ENCODE measurements around the gene CD300E. TPM values are rescaled to one million over a fixed set of nuclear protein-coding genes. Genes with fewer than 3 reads are reported as not detected.
"Not testable (repeated sequence)": the region's sequence is repeated elsewhere in the genome, so short reads cannot be mapped to it uniquely, and the experiment has no call there.

Gene CD300E
- total RNA-seq, 1 experiment from 2014 or later: not detected

GRCh38 chr17:74637265-74637664 is 13.7 kb upstream of the CD300E start:
- Mint-ChIP-seq H3K27me3 (ENCODE audit: insufficient read depth, unreplicated experiment) (peaks cover 13% of the 10 kb centered on the region), H3K9me3 (ENCODE audit: unreplicated experiment) (no peaks in the 10 kb centered on the region), H3K4me3 (ENCODE audit: unreplicated experiment) (no peak overlapping the region), H3K4me1 (ENCODE audit: insufficient read depth, unreplicated experiment) (peaks cover 3% of the 10 kb centered on the region), H3K36me3 (ENCODE audit: insufficient read depth, unreplicated experiment) (no peaks in the 10 kb centered on the region), H3K27ac (ENCODE audit: low read depth, unreplicated experiment) (no peak overlapping the region)
- intact Hi-C loops (cut with micrococcal nuclease): no loop called here
- CTCF ChIA-PET: interaction anchor here (1.2 kb wide), 1 partner anchor 24 kb away, joined by 3 read pairs; no protein-coding TSS in a partner anchor
- no peak for DNase-seq (ENCODE audit: unreplicated experiment)
- TF ChIP-seq, protein P1, sequence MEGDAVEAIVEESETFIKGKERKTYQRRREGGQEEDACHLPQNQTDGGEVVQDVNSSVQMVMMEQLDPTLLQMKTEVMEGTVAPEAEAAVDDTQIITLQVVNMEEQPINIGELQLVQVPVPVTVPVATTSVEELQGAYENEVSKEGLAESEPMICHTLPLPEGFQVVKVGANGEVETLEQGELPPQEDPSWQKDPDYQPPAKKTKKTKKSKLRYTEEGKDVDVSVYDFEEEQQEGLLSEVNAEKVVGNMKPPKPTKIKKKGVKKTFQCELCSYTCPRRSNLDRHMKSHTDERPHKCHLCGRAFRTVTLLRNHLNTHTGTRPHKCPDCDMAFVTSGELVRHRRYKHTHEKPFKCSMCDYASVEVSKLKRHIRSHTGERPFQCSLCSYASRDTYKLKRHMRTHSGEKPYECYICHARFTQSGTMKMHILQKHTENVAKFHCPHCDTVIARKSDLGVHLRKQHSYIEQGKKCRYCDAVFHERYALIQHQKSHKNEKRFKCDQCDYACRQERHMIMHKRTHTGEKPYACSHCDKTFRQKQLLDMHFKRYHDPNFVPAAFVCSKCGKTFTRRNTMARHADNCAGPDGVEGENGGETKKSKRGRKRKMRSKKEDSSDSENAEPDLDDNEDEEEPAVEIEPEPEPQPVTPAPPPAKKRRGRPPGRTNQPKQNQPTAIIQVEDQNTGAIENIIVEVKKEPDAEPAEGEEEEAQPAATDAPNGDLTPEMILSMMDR (IDR thresholded peaks at IDR 0.05; ENCODE audit: unreplicated experiment): no peak
- POLR2A ChIA-PET: interaction anchor here (1.0 kb wide), 1 partner anchor 18 kb away, joined by 3 read pairs; no protein-coding TSS in a partner anchor
- BruUV-seq (replicated peaks): no TSS peak

DNA sequence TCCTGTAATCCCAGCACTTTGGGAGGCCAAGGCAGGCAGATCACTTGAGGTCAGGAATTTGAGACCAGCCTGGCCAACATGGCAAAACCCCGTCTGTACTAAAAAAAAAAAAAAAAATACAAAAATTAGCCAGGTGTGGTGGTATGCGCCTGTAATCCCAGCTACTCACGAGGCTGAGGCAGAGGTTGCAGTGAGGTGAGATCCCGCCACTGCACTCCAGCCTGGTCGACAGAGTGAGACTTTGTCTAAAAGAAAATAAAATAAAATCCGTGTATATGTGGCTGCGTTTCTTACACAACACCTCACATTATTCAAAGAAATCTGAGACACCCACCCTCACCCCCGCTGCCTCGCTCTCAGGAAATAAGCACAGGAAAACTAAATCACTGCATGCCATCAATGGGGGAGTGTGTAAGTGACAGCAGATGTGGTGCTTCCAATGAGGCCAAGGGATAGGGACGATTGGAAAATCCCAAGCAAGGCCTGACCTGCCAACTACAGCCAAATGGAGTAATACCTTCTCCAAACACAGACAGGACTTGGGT is 13.1 kb upstream of the CD300E start:
- DNase-seq (ENCODE audit: unreplicated experiment); H3K4me3 Mint-ChIP-seq (ENCODE audit: unreplicated experiment); BruUV-seq (replicated peaks); H3K9me3 Mint-ChIP-seq (ENCODE audit: unreplicated experiment); H3K27ac Mint-ChIP-seq (ENCODE audit: low read depth, unreplicated experiment); intact Hi-C loops (cut with micrococcal nuclease); H3K36me3 Mint-ChIP-seq (ENCODE audit: insufficient read depth, unreplicated experiment); H3K4me1 Mint-ChIP-seq (ENCODE audit: insufficient read depth, unreplicated experiment); POLR2A ChIA-PET: not testable (repeated sequence)
- H3K27me3 Mint-ChIP-seq (ENCODE audit: insufficient read depth, unreplicated experiment): peaks cover 13% of the 10 kb centered on the region
- CTCF ChIA-PET: interaction anchor here (0.7 to 1.2 kb wide), 2 partner anchors 24 to 249 kb away, joined by 3 read pairs; no protein-coding TSS in a partner anchor

GRCh38 chr17:74635418-74635817 is 11.9 kb upstream of the CD300E start:
- Mint-ChIP-seq H3K4me1 (ENCODE audit: insufficient read depth, unreplicated experiment) (peaks cover 10% of the 10 kb centered on the region), H3K27me3 (ENCODE audit: insufficient read depth, unreplicated experiment) (peaks cover 18% of the 10 kb centered on the region), H3K4me3 (ENCODE audit: unreplicated experiment) (no peak overlapping the region), H3K27ac (ENCODE audit: low read depth, unreplicated experiment) (no peak overlapping the region), H3K36me3 (ENCODE audit: insufficient read depth, unreplicated experiment) (no peaks in the 10 kb centered on the region), H3K9me3 (ENCODE audit: unreplicated experiment) (no peaks in the 10 kb centered on the region)
- no TSS peak for BruUV-seq (replicated peaks)
- ChIA-PET POLR2A (interaction anchor here (0.6 kb wide), 1 partner anchor 65 kb away, joined by 4 read pairs; no protein-coding TSS in a partner anchor), CTCF (interaction anchor here (0.6 kb wide), 1 partner anchor 371 kb away, joined by 3 read pairs; no protein-coding TSS in a partner anchor)
- DNase-seq (ENCODE audit: unreplicated experiment): no peak
- intact Hi-C loops (cut with micrococcal nuclease): no loop called here
- TF ChIP-seq, protein P1 (IDR thresholded peaks at IDR 0.05; ENCODE audit: unreplicated experiment): no peak

DNA sequence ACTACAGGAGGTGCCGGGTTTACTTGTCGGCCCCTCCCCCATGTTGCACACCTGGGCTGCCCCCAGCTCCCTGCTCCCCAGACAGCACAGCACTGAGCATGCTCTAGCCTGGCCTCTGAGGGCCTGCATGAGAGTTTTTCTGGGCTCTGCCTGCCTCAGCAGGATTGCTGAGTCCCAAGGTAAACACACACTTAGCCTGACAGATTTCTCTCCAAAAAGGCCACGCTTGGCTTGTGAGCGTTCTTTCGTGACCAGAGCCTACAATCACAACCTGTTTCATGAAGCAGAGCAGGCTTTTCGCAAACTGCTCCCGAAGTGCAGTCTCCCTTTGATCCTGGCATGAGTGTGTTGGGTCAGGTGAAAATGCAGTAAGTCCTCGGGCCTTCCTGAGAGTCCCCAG is 9.8 kb upstream of the CD300E start:
- CTCF ChIA-PET: interaction anchor here (0.6 to 0.9 kb wide), 2 partner anchors 23 to 157 kb away, joined by 3 read pairs; no protein-coding TSS in a partner anchor
- H3K27me3 Mint-ChIP-seq (ENCODE audit: insufficient read depth, unreplicated experiment): peaks cover 39% of the 10 kb centered on the region
- no peak overlapping the region for H3K4me3 Mint-ChIP-seq (ENCODE audit: unreplicated experiment)
- no peaks in the 10 kb centered on the region for H3K9me3 Mint-ChIP-seq (ENCODE audit: unreplicated experiment)
- POLR2A ChIA-PET: interaction anchor here (0.7 kb wide), 1 partner anchor 14 kb away, joined by 3 read pairs; no protein-coding TSS in a partner anchor
- H3K4me1 Mint-ChIP-seq (ENCODE audit: insufficient read depth, unreplicated experiment): peaks cover 10% of the 10 kb centered on the region
- DNase-seq (ENCODE audit: unreplicated experiment): no peak
- intact Hi-C loops (cut with micrococcal nuclease): no loop called here
- no TSS peak for BruUV-seq (replicated peaks)
- TF ChIP-seq, protein P1 (IDR thresholded peaks at IDR 0.05; ENCODE audit: unreplicated experiment): no peak
- H3K36me3 Mint-ChIP-seq (ENCODE audit: insufficient read depth, unreplicated experiment): no peaks in the 10 kb centered on the region
- H3K27ac Mint-ChIP-seq (ENCODE audit: low read depth, unreplicated experiment): no peak overlapping the region
